Gastrocnemius medialis (tissue), 4 donors: Measurements from ENCODE around the gene ELMO1. TPM values are rescaled to one million over a fixed set of nuclear protein-coding genes. Genes with fewer than 3 reads are reported as not detected.

ENCODE experiments used
- ATAC-seq, 2 donors: fragments of 150-250 bp; one replicate each; pipeline ENCODE4 v1.9.1; 2016
- DNase-seq, 2 donors: peaks; one replicate each; pipeline ENCODE4 v3.0.0-alpha.2; 2019
- H3K27ac ChIP-seq, 4 donors: fragments of 200-600 bp; sonication (generic); 1 replicate in 1 of 4; 2 replicates in 3 of 4; pipeline ENCODE4 v1.5.1; 2016 to 2018; ENCODE audit warnings: mild to moderate bottlenecking in 2 of 4, moderate library complexity in 1 of 4
- H3K27me3 ChIP-seq, 3 donors: fragments of 200-600 bp; sonication (generic) in 2 of 3; 1 replicate in 1 of 3; 2 replicates in 2 of 3; pipeline versions ENCODE4 v1.5.1 to v1.6.0; 2016 to 2019; ENCODE audit warnings: mild to moderate bottlenecking in 1 of 3, moderate library complexity in 1 of 3
- H3K36me3 ChIP-seq, 2 donors: fragments of 200-600 bp; sonication (generic) in 1 of 2; one replicate each; pipeline ENCODE4 v1.5.1; 2017 to 2018
- H3K4me1 ChIP-seq, 2 donors: fragments of 200-600 bp; sonication (generic) in 1 of 2; one replicate each; pipeline ENCODE4 v1.5.1; 2016 to 2017; ENCODE audit warnings: mild to moderate bottlenecking in 2 of 2
- H3K4me3 ChIP-seq, 4 donors: fragments of 200-600 bp; sonication (generic) in 3 of 4; 1 replicate in 1 of 4; 2 replicates in 3 of 4; pipeline ENCODE4 v1.5.1; 2016 to 2019; ENCODE audit warnings: mild to moderate bottlenecking in 2 of 4
- H3K9me3 ChIP-seq, 3 donors: fragments of 200-600 bp; sonication (generic) in 2 of 3; 1 replicate in 1 of 3; 2 replicates in 2 of 3; pipeline ENCODE4 v1.5.1; 2016 to 2019
- CTCF ChIP-seq, 5 experiments: fragments of 450-650 bp in 3 of 5; fragments of 200-600 bp in 2 of 5; sonication (generic) in 2 of 5; IDR thresholded peaks in 4 of 5; conservative IDR thresholded peaks in 1 of 5; 1 replicate in 4 of 5; 2 replicates in 1 of 5; pipeline ENCODE4 v1.5.1; 2016 to 2019; ENCODE audit warnings: antibody characterized with exemption in 5 of 5, mild to moderate bottlenecking in 3 of 5, moderate library complexity in 3 of 5
- POLR2A ChIP-seq, 2 donors: fragments of 450-650 bp; IDR thresholded peaks; one replicate each; pipeline ENCODE4 v1.6.1; 2017; ENCODE audit warnings: antibody characterized with exemption in 2 of 2, mild to moderate bottlenecking in 2 of 2, moderate library complexity in 2 of 2
- in situ Hi-C, 4 donors: fragments of 200-750 bp; cut with MboI; loops; one replicate each; pipeline versions ENCODE4 v1.15.0 to v1.8.0; 2017; ENCODE audit warnings: low sequenced_read_pairs in 4 of 4
- intact Hi-C: fragments of 100-400 bp; cut with DNase I; formaldehyde crosslinking; loops from one replicate; pipeline ENCODE4 v1.15.1; 2023; ENCODE audit warnings: low total_unique reads
- total RNA-seq, 4 donors: library from RNA; depleted of rRNA; stranded (reverse); fragments of >200 nt; gene quantifications; one replicate each; pipeline versions ENCODE4 v1.1.0 to v1.2.3, GENCODE V29; 2016

The ELMO1 gene
- total RNA-seq, 4 donors from 2014 or later: 8.4 to 18.9 (median 14.6) TPM

- intact Hi-C loops: loop anchor here (10.0 kb wide), 3 partner anchors 215 to 605 kb away; partner anchors contain the start of gene ELMO1
These were observed 218.4 kb downstream of the ELMO1 start for GRCh38 chr7:37230221-37230620.

GRCh38 chr7:37229381-37229780 is 219.3 kb downstream of the ELMO1 start:
- Histone ChIP-seq H3K27me3 (no peaks in the 10 kb centered on the region), H3K27ac (no peak overlapping the region), H3K4me1 (peaks cover 0 to 13% of the 10 kb centered on the region in 2 donors), H3K4me3 (no peak overlapping the region), H3K9me3 (no peaks in the 10 kb centered on the region), H3K36me3 (no peaks in the 10 kb centered on the region)
- ATAC-seq: no peak
- in situ Hi-C loops: loop anchor here in 1 of 4 donors (25.0 kb wide), 1 partner anchor 258 kb away; no protein-coding TSS in a partner anchor
- intact Hi-C loops: no loop called here
- no peak for TF ChIP-seq POLR2A (IDR thresholded peaks at IDR 0.05)
- TF ChIP-seq CTCF (IDR thresholded peaks at IDR 0.05 in 4 of 5, conservative IDR thresholded peaks at IDR 0.05 in 1 of 5): no peak
- DNase-seq: no peak

More at GRCh38 chr7:37230221-37230620, 218.4 kb downstream of the ELMO1 start:
- Histone ChIP-seq H3K27ac (no peak overlapping the region), H3K27me3 (no peaks in the 10 kb centered on the region), H3K36me3 (no peaks in the 10 kb centered on the region), H3K4me3 (no peak overlapping the region), H3K4me1 (peaks cover 0 to 13% of the 10 kb centered on the region in 2 donors), H3K9me3 (no peaks in the 10 kb centered on the region)
- TF ChIP-seq CTCF (IDR thresholded peaks at IDR 0.05 in 4 of 5, conservative IDR thresholded peaks at IDR 0.05 in 1 of 5) (no peak), POLR2A (IDR thresholded peaks at IDR 0.05) (no peak)
- peak; percentile 97 for ATAC-seq
- DNase-seq: peak; percentile 69 to 84
- in situ Hi-C loops: loop anchor here in 1 of 4 donors (25.0 kb wide), 1 partner anchor 257 kb away; no protein-coding TSS in a partner anchor

- H3K27ac ChIP-seq: no peak overlapping the region
- in situ Hi-C loops (loop anchor here in 1 of 4 donors (25.0 kb wide), 1 partner anchor 262 kb away; no protein-coding TSS in a partner anchor), intact Hi-C loops (no loop called here)
- no peak for ATAC-seq
- no peak overlapping the region for H3K4me3 ChIP-seq
- no peaks in the 10 kb centered on the region for H3K9me3 ChIP-seq
- H3K27me3 ChIP-seq: no peaks in the 10 kb centered on the region
- H3K36me3 ChIP-seq: no peaks in the 10 kb centered on the region
- DNase-seq: no peak
- TF ChIP-seq CTCF (IDR thresholded peaks at IDR 0.05 in 4 of 5, conservative IDR thresholded peaks at IDR 0.05 in 1 of 5) (no peak), POLR2A (IDR thresholded peaks at IDR 0.05) (no peak)
- peaks cover 0 to 6% of the 10 kb centered on the region in 2 donors for H3K4me1 ChIP-seq
These were observed 223.2 kb downstream of the ELMO1 start for GRCh38 chr7:37225285-37225969.

- TF ChIP-seq CTCF (IDR thresholded peaks at IDR 0.05 in 4 of 5, conservative IDR thresholded peaks at IDR 0.05 in 1 of 5): no peak
- no peak for TF ChIP-seq POLR2A (IDR thresholded peaks at IDR 0.05)
- Histone ChIP-seq H3K27me3 (no peaks in the 10 kb centered on the region), H3K36me3 (no peaks in the 10 kb centered on the region), H3K9me3 (no peaks in the 10 kb centered on the region), H3K4me1 (no peaks in the 10 kb centered on the region), H3K27ac (no peak overlapping the region), H3K4me3 (no peak overlapping the region)
- no peak for DNase-seq
- ATAC-seq: no peak
- in situ Hi-C loops: loop anchor here in 2 of 4 donors (25.0 kb wide), 2 partner anchors 263 to 613 kb away; partner anchors contain the start of gene NME8 (in 1 of the 2)
- intact Hi-C loops: no loop called here
These were observed 223.9 kb downstream of the ELMO1 start for GRCh38 chr7:37224746-37225145.
